ENCODE results near the gene NKX1-1.

DNA sequence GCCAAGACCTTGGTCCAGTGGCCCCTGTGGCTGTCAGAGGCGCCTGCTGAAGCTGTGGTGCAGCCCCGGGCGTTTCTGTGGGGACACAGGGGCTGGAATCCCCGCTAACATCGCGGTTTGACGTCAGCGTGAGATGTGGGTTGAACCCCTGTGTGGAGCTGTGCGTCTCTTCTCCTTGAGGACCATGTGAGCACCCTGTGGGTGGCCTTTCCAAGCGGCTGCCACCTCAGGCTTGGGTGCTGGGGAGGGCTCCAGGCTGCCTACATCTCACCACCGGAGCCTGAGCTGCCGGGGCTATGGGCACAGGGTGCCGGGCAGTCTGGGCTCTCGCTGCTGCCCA lies 31.6 kb downstream of the NKX1-1 start:
- TF ChIP-seq CTCF (IDR thresholded peaks at IDR 0.05): no peak
- TF ChIP-seq POLR2A (IDR thresholded peaks at IDR 0.05; ENCODE audit: low read depth): no peak
- no peak for TF ChIP-seq POLR2AphosphoS5 (IDR thresholded peaks at IDR 0.05)
